CMK (cell line): ENCODE measurements around the gene ATRX.
"Not testable (repeated sequence)": the region's sequence is repeated elsewhere in the genome, so short reads cannot be mapped to it uniquely, and the experiment has no call there.

Experiments used
- DNase-seq: peaks from one replicate; pipeline ENCODE4 v3.0.0-alpha.2; 2010; ENCODE audit warnings: low read depth

ATRX gene

DNA sequence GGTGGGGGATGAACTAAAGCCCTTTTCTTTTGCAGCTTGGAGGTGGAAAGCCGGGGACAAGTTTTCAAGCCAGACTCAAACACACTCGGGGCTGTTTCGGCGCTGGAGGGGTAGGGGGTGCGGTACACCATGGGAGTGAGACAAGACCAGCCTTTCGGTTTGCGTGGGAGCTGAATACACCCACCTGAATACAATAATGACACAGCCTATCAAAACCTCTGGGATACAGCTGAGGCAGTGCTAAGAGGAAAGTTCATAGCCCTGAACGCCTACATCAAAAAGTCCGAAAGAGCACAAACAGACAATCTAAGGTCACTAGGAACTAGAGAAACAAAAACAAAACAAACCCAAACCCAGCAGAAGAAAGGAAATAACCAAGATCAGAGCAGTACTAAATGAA, 163.3 kb downstream of the ATRX start:
- DNase-seq, result no peak

GRCh38 chrX:77622233-77622632, 163.8 kb downstream of the ATRX start:
- DNase-seq, result no peak

DNA sequence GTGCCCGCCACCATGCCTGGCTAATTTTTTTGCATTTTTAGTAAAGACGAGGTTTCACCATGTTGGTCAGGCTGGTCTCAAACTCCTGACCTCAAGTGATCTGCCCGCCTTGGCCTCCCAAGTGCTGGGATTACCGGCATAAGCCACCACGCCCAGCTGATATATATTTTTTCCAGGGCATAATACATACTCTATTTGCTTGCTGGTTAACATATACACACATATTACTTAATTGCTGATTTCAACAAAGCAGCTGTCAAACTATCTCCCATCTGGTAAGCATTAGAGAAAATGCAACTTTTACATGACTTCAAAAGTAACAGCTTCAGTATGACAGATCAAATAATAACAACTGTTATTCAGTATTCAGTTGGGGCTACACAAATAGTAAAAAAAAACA, 164.6 kb downstream of the ATRX start:
- not testable (repeated sequence) for DNase-seq

GRCh38 chrX:77617206-77617605, 168.8 kb downstream of the ATRX start:
- DNase-seq, result no peak

DNA sequence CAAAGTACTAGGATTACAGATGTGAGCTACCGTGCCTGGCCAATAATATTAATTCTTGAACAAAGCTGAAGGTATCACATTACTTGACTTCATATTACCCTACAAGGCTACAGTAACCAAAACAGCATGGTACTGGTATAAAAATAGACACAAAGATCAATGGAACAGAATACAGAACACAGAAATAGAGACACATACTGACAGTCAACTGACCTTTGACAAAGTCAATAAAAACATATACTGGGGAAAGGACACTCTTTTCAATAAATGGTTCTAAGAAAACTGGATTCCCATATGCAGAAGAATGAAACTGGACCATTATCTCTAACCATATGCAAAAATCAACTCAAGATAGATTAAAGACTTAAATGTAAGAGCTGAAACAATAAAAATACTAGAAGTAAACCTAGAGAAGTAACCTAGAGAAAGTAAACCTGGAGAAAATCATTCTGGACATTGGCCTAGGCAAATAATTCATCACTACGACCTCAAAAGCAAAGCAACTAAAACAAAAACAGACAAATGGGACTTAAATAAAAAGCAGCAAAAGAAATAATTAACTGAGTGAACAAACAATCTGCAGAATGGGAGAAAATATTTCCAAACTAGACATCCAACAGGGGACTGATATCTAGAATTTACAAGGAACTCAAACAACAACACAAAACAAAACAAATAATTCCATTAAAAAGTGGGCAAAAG, 182.2 kb downstream of the ATRX start:
- no peak for DNase-seq

- no peak for DNase-seq
Observed at GRCh38 chrX:77597511-77597910, 188.5 kb downstream of the ATRX start.

GRCh38 chrX:77597090-77597489, 188.9 kb downstream of the ATRX start:
- DNase-seq, result no peak

DNA sequence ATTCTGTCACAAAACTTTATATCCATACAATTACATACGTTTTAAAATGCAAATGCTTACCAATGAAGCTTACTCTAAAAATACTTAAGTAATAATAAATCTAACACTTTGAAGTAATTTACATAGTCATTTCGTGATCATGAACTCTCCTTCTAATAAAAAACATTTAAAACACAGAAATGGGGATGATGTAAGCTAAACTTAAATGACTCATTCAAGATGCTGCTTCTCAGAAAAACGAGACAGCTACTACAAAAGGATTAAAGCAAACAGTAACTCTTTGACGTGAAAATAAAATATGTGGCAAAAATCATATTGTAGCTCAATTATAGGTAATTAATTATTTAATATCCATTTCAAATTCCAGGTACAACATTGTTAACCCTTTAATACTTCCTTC, 190.2 kb downstream of the ATRX start:
- no peak for DNase-seq

DNA sequence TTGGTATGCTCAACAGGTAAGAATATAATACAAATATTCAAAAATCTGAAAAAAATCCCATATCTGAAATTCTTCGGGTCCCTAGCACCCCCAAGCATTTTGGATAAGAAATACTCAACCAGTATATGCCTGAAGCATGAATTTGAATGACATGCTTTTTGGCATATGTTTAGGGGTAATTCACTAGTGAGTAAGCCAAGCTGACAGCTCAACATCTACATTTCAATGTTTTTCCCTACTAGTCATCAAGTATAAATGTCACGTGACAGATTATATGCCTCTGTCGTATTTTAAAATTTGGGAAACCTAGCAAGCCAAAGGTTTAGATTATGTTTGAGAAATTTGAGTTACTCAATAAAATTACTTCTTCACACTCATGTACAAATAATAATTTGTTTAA, 213.7 kb downstream of the ATRX start:
- no peak for DNase-seq

DNA sequence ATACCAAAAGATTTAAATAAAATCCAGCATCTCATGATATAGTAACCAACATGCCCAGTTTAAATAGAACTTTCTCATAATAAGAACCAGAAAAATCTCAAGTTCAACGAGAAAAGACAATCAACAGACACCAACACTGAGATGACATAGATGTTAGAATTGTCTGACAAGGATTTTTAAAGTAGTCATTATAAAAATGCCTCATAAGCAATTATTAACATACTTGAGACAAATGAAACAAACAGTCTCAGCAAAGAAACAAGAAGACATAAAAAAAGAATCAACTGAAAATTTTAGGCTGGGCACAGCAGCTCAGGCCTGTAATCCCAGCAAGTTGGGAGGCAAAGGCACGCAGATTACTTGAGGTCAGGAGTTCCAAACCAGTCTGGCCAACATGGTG, 220.7 kb downstream of the ATRX start:
- no peak for DNase-seq

GRCh38 chrX:77564823-77565222, 221.2 kb downstream of the ATRX start:
- DNase-seq, result no peak

GRCh38 chrX:77561372-77561771, 224.6 kb downstream of the ATRX start:
- no peak for DNase-seq

GRCh38 chrX:77556276-77556675, 229.7 kb downstream of the ATRX start:
- no peak for DNase-seq

DNA sequence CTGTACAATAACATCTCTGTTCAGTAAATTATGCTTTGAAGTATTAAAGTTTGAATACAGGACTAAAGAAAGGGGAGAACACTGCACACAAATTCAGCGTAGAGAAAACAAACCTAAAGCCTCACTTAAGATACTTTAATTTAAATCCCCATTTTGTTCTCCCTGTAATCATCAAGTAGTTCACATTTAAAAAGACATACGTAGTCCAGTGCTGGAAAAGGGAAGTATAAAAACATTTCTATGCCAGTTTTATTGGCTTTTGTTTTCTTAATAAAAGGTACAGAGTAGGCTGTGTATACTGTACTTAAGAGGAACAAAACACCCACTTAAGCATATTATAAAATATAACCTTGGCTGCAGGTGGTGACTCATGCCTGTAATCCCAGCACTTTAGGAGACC, 237.3 kb downstream of the ATRX start:
- DNase-seq, result no peak

DNA sequence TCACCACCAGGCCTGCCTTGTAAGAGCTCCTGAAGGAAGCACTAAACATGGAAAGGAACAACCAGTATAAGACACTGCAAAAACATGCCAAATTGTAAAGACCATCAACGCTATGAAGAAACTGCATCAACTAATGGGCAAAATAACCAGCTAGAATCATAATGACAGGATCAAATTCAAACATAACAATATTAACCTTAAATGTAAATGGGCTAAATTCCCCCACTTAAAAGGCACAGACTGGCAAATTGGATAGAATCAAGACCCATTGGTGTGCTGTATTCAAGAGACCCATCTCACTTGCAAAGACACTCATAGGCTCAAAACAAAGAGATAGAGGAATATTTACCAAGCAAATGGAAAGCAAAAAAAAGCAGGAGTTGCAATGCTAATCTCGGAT, 246.2 kb downstream of the ATRX start:
- not testable (repeated sequence) for DNase-seq

DNA sequence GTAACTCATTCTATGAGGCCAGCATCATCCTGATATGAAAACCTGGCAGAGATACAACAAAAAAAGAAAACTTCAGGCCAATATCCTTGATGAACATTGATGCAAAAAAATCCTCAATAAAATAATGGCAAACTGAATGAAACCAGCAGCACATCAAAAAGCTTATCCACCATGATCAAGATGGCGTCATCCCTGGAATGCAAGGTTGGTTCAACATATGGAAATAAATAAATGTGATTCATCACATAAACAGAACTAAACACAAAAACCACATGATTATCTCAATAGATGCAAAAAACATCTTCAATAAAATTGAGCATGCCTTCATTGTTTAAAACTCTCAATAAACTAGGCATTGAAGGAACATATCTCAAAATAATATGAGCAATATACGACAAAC, 254.8 kb downstream of the ATRX start:
- DNase-seq, result not testable (repeated sequence)

DNA sequence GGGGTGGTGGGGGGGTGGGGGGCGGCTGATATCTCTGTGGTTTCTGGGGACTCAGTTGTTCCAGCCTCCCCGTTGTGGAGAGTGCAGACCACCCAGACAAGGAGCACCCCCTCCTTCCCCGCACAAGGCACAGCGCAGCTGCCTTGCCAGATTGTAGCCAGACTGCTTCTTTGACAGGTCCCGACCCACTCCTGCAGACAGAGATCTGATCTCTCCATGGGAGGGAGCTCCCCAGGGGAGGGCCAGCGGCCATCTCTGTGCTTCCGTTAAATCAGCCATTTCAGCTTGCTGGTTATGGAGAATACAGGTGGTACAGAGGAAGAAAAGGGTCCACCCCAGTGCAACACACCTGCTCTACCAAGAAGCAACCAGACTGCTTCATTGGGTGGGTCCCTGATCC, 258.0 kb downstream of the ATRX start:
- DNase-seq, result peak; percentile 18

DNA sequence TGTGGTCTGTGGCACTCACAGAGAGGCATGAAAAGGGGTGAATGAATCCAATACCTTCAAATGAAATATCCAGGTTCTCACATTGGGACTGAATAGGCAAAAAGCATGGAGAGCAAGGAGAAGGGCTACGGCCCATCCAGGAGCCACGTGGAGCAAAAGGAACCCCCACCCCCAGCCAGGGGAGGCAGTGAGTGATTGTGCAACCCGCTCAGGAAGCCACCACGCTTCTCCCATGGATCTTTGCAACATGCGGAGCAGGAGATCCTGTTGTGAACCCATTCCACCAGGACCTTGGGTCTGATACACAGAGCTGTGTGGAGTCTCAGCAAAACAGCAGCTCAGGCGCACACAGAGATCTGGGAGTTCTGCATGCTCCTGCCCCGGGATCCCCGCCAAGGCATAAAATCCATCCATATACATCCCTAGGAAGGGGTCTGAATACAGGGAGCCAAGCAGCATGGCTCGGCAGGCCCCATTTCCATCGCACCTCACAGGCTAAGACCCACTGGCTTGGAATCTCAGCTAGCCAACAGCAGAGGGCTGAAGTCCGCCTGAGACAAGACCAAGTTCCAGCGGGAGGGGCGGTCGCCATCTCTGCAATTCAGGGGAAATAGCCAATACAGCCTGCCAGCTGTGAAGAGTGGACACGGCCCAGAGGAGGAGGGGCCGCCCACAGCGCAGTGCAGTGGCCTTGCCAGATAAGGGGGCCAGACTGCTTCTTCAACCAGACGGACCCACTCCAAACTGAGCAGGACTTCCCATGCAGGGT, 258.6 kb downstream of the ATRX start:
- peak; percentile 35 for DNase-seq

GRCh38 chrX:77519765-77520164, 266.3 kb downstream of the ATRX start:
- DNase-seq, result no peak

- DNase-seq, result no peak
Observed at GRCh38 chrX:77514177-77514576, 271.8 kb downstream of the ATRX start.

GRCh38 chrX:77510007-77510406, 276.0 kb downstream of the ATRX start:
- DNase-seq, result no peak

GRCh38 chrX:77505227-77505626, 280.8 kb downstream of the ATRX start:
- DNase-seq, result no peak

DNA sequence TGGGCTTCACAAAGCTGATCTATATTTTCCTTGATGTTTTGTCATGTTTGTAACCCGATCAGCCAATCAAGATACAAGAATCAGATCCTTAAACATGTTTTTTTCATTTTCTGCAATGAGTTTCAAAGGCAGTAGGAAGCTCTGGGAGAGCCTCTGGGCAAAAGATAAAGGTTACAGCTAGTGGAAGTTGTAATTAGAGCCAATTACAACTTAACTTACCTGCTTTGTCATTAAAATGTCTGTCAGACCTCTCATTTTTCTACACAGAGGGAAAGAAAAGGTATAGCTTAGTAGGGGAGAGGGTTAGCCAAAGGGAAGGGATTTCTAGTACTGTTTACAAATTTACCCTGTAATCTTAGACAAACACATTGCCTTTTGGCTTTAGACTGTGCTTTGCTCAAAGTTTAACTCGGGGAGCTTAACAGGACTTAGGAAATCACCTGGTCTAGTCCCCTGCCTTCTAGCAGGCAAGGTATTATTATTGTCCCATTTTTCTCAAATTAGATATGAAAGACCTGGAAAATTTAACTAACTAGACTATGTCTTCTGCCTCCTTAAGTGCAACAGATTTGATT, 283.0 kb downstream of the ATRX start:
- DNase-seq, result no peak
